NOMO-1 treated with dmso at 0.1 percent for 144 hours (cell line): Measurements from ENCODE around the gene DFFB.
"Not testable (repeated sequence)": the region's sequence is repeated elsewhere in the genome, so short reads cannot be mapped to it uniquely, and the experiment has no call there.

Experiments used
- DNase-seq: peaks from one replicate; lab custom pipeline; 2025; ENCODE audit not compliant: unreplicated experiment; lab: John Stamatoyannopoulos, UW

Gene DFFB

GRCh38 chr1:3856923-3857790 lies at the start of gene DFFB, which contains the start of gene CEP104:
DFFB (plus strand) TSS chr1:3857476; CDS start chr1:3857604, 128 bp downstream.
CEP104 (minus strand) TSS chr1:3857211; CDS start chr1:3852407, 4,804 bp downstream.
- DNase-seq: peak; percentile 74

- DNase-seq: no peak
These were observed 49.5 kb upstream of the DFFB start for GRCh38 chr1:3807769-3808168.

- DNase-seq: no peak
These were observed 47.6 kb upstream of the DFFB start for GRCh38 chr1:3809680-3810079.

- DNase-seq: not testable (repeated sequence)
These were observed 47.0 kb upstream of the DFFB start for GRCh38 chr1:3810149-3810761.

GRCh38 chr1:3811595-3811911 lies 45.7 kb upstream of the DFFB start:
- no peak for DNase-seq

- no peak for DNase-seq
These were observed 43.2 kb upstream of the DFFB start for GRCh38 chr1:3814065-3814464.

- no peak for DNase-seq
These were observed 42.3 kb upstream of the DFFB start for GRCh38 chr1:3814771-3815561.

GRCh38 chr1:3816331-3817137 lies 40.7 kb upstream of the DFFB start:
- DNase-seq: no peak

- DNase-seq: no peak
These were observed 40.0 kb upstream of the DFFB start for GRCh38 chr1:3817138-3817740.

- no peak for DNase-seq
These were observed 39.3 kb upstream of the DFFB start for GRCh38 chr1:3817821-3818597.

GRCh38 chr1:3819771-3820200 lies 37.5 kb upstream of the DFFB start:
- DNase-seq: no peak

- no peak for DNase-seq
These were observed 37.0 kb upstream of the DFFB start for GRCh38 chr1:3820316-3820715.

GRCh38 chr1:3821004-3821403 lies 36.3 kb upstream of the DFFB start:
- no peak for DNase-seq

GRCh38 chr1:3821447-3821846 lies 35.8 kb upstream of the DFFB start:
- no peak for DNase-seq

GRCh38 chr1:3821908-3822307 lies 35.4 kb upstream of the DFFB start:
- no peak for DNase-seq

GRCh38 chr1:3822421-3822820 lies 34.9 kb upstream of the DFFB start:
- no peak for DNase-seq

GRCh38 chr1:3824650-3825049 lies 32.6 kb upstream of the DFFB start:
- no peak for DNase-seq

GRCh38 chr1:3825356-3825755 lies 31.9 kb upstream of the DFFB start:
- no peak for DNase-seq

- DNase-seq: no peak
These were observed 29.4 kb upstream of the DFFB start for GRCh38 chr1:3827813-3828307.

- DNase-seq: no peak
These were observed 28.9 kb upstream of the DFFB start for GRCh38 chr1:3828391-3828790.
